Panc1 (cell line): ENCODE results near the gene FGF3.

ENCODE experiments used
- TF ChIP-seq, protein P1 (sequence below): fragments of 450-650 bp; IDR thresholded peaks from 2 replicates; pipeline ENCODE4 v1.5.1; 2017; ENCODE audit warnings: mild to moderate bottlenecking
- TF ChIP-seq, protein P2 (sequence below), 2 experiments: IDR thresholded peaks; 2 replicates each; pipeline ENCODE4 v1.6.1; 2011 to 2012; ENCODE audit warnings: low read depth in 2 of 2, control low read depth in 1 of 2, low read length in 1 of 2, mild to moderate bottlenecking in 1 of 2, moderate library complexity in 1 of 2; ENCODE audit not compliant: insufficient read depth in 1 of 2

DNA sequence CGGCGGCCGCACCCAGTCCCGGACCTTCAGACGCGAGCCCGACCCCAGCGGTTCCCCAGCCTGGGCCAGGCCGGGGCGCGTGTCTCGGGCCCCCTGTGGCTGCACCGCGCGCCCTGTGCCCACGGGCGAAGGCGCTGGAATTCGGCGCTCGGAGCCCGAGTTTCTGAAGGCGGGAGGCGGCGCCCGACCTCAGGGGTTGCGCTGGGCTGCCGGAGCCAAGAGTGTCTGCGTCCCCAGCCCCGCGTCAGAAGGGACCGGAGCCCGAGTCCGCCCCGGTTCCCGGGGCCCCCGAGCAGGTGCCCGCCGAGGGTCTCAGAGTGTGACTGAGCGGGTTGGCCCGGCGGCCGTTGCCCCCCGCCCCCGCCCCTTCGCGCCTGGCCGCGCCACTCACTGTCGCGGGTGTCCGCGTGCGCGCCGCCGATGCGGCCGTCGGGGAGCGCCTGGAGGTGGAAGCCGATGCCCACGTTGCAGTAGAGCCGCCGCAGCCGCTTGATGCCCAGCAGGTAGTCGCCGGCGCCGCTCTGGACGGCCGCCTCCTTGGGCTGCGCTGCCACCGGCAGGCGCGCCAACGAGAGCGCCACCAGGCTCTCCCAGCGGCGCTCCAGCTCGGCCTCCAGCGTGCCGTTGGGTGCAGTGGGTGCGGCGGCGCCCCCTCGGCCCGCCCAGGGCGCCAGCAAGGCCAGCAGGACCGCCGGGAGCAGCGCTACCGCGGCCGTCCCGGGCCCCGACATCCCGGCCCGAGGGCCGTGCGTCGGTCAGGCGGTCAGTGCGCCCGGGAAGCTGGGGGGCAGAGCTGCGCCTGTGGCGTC is 44.7 kb downstream of the FGF3 start:
- TF ChIP-seq, protein P1, sequence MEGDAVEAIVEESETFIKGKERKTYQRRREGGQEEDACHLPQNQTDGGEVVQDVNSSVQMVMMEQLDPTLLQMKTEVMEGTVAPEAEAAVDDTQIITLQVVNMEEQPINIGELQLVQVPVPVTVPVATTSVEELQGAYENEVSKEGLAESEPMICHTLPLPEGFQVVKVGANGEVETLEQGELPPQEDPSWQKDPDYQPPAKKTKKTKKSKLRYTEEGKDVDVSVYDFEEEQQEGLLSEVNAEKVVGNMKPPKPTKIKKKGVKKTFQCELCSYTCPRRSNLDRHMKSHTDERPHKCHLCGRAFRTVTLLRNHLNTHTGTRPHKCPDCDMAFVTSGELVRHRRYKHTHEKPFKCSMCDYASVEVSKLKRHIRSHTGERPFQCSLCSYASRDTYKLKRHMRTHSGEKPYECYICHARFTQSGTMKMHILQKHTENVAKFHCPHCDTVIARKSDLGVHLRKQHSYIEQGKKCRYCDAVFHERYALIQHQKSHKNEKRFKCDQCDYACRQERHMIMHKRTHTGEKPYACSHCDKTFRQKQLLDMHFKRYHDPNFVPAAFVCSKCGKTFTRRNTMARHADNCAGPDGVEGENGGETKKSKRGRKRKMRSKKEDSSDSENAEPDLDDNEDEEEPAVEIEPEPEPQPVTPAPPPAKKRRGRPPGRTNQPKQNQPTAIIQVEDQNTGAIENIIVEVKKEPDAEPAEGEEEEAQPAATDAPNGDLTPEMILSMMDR = no peak
- TF ChIP-seq, protein P2, sequence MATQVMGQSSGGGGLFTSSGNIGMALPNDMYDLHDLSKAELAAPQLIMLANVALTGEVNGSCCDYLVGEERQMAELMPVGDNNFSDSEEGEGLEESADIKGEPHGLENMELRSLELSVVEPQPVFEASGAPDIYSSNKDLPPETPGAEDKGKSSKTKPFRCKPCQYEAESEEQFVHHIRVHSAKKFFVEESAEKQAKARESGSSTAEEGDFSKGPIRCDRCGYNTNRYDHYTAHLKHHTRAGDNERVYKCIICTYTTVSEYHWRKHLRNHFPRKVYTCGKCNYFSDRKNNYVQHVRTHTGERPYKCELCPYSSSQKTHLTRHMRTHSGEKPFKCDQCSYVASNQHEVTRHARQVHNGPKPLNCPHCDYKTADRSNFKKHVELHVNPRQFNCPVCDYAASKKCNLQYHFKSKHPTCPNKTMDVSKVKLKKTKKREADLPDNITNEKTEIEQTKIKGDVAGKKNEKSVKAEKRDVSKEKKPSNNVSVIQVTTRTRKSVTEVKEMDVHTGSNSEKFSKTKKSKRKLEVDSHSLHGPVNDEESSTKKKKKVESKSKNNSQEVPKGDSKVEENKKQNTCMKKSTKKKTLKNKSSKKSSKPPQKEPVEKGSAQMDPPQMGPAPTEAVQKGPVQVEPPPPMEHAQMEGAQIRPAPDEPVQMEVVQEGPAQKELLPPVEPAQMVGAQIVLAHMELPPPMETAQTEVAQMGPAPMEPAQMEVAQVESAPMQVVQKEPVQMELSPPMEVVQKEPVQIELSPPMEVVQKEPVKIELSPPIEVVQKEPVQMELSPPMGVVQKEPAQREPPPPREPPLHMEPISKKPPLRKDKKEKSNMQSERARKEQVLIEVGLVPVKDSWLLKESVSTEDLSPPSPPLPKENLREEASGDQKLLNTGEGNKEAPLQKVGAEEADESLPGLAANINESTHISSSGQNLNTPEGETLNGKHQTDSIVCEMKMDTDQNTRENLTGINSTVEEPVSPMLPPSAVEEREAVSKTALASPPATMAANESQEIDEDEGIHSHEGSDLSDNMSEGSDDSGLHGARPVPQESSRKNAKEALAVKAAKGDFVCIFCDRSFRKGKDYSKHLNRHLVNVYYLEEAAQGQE (IDR thresholded peaks at IDR 0.05; ENCODE audit: insufficient read depth in 1 of 2, low read depth in 2 of 2, low read length in 1 of 2) = no peak
